ENCODE data around the gene RPS6KA5.
"Not testable (repeated sequence)": the region's sequence is repeated elsewhere in the genome, so short reads cannot be mapped to it uniquely, and the experiment has no call there.

Gene RPS6KA5

DNA sequence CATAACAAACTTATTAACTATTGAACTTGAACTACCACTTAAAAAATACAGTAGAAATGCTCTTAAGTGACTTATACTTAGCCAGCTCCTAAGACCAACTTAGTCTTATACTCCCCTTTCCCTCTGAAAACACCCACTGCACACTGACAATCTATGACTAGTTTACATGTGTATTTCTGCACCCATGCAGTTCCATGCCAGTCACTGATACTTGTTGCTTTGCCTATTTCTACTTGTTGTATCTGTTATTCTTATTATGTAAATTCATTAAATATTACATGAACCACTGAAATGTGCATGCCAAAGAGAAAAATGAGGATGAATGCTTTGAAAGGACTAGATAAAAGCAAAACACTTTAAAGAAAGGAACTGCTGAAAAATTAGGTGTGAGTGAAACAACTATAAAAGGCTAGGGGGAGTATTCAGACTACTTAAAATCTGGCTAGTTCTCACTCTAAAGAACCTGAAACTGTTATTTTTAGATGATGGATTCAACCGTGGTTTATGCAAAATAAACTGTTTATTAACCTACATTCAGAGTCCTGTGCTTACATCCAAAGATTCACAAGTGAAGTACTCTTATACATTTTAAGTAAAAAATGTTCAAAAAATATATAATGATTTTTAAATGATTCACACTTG lies 74.7 kb downstream of the RPS6KA5 start:
- no peak for DNase-seq (ENCODE audit: low spot score)

DNA sequence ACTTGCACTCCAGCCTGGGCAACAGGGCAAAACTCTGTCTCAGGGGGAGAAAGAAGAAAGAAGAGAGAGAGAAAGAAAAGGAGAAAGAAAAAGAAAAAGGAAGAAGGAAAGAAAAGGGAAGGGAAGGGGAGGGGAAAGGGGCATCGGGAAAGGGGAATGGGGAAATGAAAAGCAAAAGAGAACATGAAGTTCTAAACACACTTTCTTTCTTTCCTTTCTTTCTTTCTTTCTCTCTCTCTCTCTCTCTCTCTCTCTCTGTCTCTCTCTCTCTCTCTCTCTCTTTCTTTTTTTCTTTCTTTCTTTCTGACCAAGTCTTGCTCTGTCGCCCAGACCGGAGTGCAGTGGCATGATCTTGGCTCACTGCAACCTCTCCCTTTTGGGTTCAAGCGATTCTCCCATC lies 76.9 kb downstream of the RPS6KA5 start:
- DNase-seq (ENCODE audit: low spot score) = no peak

DNA sequence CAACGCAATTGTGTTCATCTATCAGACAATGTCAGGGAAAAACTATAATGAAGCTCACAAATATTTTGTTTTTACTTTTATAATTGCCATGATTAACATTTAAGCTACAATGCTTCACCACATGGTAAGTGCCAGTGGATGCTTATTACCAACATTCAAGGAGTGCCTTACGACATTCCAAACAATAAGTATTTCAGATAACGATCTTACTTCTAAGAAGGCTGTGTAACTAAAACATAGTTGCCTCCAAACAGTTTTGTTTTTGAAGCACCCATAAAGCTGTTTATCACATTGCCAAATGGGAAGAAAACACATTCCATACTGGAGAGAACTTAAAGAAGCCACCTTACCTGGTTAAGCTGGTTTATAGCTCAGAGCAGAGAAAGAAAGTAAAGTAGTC lies 78.8 kb downstream of the RPS6KA5 start:
- no peak for DNase-seq (ENCODE audit: low spot score)

DNA sequence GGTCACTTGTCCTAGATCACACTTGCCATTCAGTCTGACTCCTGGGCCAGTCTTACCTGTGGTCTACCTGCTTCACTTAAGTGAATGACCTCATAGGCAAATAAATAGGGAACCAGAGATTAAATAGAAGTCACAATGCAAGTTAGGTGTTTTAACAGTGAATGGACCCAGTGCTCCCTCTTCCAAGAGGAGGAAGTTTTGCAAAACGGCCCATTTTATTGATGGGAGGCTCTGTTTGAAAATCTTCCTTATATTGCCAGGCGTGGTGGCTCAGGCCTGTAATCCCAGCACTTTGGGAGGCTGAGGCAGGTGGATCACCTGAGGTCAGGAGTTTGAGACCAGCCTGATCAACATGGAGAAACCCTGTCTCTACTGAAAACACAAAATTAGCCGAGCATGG lies 79.8 kb downstream of the RPS6KA5 start:
- DNase-seq (ENCODE audit: low spot score) = not testable (repeated sequence)

DNA sequence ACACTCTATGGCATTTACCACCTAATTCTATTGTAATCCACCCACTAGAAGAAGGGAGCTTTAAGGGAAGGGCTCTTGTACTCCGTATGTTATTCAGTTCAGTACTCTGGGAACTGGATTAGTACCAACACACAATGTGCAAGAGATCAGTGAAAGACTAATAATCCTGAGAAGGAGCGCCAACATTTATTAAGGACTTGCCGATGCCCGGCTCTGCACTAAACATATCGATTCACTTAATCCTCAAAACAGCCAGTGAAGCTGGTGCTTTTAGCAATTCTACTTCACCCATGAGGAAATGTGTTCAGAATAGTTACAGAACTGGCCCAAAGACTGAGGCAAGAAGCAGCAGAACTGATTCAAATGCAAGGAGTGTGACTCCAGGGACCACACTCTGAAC lies 80.9 kb downstream of the RPS6KA5 start:
- peak; percentile 7 for DNase-seq (ENCODE audit: low spot score)

DNA sequence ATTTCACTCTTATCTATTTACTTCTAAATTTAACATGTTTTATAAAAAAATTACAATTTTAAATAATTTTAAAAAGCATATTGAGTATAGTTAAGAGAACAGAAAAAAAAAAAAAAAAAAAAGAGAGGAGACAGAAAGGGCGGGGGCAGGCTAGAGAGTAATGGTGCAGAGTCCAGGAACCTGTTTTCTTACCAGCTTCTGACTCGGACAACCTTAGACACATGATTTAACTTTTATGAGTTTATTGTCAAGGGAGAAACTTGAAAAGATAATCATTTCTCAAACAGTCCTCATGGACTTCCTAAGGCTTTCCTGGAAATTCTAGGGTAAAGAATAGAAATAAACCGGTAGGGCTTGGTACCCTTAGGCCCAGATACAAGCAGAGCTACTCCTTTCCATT lies 84.3 kb downstream of the RPS6KA5 start:
- no peak for DNase-seq (ENCODE audit: low spot score)

DNA sequence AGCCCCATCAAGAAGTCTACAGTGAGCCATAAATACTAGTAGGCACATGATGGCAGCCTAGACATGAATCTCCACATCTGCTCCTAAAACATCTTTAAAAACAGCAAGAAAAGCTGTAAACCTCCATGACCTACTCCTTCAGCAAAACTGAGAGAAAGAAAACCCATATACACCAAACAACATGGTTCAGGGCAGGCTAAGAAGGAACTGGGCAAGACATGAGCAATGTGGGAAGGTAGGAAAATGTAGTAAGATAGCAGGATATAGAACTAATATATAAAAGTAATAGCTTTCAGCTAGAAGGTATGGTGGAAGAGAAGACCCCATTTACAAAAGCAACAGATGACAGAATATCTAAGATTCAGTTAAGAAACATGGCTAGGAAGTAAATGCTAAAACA lies 88.8 kb downstream of the RPS6KA5 start:
- no peak for DNase-seq (ENCODE audit: low spot score)

DNA sequence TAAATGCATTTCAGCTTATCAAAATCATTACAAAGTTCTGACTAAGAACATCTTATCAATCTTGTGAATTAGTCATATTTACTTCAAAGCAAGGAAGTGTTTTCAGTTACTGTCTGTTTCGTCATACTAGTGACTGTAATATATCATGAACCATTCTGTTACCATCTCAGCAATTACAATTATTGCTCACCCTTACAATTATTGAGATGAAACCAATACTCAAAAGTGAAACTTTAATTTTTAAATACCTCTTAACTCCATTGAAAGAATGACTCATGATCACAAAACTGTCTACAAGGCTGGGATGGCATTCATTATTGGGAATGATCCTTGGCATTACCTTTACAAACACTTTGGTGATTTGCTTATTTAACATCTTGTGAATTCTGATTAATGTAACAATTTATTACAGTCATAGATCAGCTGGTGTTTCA lies 90.3 kb downstream of the RPS6KA5 start:
- no peak for DNase-seq (ENCODE audit: low spot score)

DNA sequence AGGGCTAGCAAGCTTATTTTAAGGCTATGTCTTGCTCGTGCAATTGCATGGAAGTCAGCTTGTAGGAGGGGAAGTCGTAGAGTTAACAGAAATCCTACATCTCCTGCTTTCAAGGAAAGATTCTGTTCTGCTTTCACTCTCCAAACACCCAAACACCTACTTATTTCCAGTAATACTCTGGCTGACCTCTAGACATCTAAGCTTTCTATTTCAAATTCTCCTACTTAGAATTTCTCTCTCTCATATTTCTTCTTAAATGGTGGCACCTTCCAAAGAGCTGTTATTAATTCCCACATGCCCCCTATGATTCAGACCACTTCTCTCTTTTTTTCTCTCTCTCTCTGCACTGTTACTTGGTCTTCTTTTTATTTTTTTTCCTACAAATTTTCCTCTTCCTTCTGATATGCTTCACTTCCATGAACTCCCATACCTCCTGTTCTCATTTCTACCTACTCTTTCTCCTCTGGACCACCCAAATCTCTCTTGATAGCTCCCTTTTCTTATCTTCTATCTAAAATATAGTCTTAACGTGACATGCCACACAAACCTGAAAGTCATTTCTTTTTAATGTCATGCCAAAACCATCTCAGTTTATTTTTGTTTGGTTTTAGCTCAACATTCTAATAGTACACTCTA lies 90.8 kb downstream of the RPS6KA5 start:
- peak; percentile 8 for DNase-seq (ENCODE audit: low spot score)

DNA sequence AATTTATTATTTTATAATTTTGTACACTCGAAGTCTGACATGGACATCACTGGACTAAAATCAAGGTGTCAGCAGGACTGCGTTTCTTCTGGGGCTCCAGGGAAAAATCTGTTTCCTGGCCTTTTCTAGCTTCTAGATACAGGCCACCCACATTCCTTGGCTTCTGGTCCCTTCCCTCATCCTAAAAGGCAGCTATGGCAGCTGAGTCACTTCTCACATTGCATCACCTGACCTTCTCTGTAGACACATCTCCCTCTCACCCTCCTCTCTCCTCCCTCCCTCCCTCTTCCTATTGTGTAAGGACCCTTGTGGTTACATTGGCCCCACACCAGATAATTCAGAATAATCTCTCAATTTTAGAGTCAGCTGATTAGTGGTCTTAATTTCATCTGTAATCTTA lies 92.4 kb downstream of the RPS6KA5 start:
- DNase-seq (ENCODE audit: low spot score) = no peak

DNA sequence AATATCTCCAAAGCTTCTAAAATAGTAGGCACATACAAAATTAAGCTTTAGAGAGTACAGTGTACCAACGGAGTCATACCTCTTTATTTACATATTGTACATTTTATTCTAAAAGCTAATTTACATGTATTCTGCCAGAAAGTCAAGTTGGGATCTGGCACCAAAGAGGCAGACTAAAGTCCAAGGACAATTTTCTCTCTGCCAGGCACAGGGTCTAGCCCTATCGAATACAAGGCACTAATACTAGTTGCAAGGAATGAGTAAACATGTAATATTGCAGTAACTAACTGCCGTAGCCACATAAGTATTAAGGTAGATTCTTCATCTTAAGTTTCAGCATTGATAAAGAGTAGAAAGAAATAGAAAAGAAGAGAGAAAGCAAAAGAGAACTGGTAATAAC lies 93.9 kb downstream of the RPS6KA5 start:
- DNase-seq (ENCODE audit: low spot score) = no peak

DNA sequence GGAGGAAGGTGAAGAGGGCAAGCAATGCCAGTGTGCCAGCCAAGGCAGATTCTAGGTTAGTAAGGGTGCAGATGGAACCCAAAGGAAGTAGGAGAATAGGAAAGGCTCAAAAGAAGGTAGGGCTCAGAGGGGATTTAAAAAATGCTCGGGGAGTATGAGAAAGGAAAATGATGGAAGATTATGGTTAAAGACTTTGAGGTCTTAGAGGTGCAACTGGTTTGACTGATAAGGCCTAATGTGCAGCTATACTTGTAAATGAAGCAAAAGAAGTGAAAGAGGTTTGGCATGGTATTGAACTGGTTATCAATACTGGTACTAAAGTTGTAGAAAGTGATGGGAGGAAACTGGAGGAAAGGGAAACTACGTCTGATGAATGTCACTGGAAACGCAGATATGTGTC lies 94.7 kb downstream of the RPS6KA5 start:
- DNase-seq (ENCODE audit: low spot score) = no peak

DNA sequence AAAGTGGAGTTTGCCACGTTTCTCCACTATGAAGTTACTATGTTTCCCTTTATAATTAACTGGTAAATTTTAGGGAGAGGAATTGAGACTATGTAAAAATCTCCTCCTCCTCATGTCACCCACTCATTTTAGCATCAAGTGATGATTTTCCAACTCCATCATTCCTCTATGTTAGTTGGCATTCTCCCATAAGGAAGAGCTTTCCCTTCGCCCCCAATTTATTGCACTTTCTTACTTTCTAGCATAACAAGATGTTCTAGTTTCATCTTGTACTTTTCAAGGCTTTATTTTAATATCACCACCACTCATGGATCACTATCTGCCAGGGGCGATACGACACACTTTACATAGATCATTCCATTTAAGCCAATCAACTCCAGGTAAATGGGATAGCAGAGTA lies 97.1 kb downstream of the RPS6KA5 start:
- no peak for DNase-seq (ENCODE audit: low spot score)

DNA sequence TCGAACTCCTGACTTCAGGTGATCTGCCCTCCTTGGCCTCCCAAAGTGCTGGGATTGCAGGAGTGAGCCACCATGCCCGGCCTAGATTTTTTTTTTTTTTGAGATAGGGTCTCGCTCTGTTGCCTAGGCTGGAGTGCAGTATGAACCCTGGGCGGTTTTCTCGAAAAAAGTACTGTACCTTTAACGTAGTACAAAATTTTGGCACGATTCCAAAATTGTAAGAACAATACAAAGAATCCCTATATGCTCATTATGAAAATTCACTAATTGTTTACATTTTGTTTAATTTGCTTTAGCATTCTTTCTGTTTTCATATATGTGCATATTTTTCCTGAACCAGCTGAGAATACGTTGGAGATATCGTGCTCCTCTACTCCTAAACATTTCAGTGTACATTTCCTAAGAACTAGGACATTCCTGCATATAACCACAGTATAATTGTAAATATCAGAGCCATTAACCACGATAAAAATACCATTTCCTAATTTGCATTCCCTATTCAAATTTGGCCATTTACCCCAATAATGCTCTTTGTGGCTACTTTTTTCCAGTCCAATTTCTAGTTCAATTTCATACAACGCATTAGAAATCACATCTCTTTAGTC lies 97.8 kb downstream of the RPS6KA5 start:
- no peak for DNase-seq (ENCODE audit: low spot score)

DNA sequence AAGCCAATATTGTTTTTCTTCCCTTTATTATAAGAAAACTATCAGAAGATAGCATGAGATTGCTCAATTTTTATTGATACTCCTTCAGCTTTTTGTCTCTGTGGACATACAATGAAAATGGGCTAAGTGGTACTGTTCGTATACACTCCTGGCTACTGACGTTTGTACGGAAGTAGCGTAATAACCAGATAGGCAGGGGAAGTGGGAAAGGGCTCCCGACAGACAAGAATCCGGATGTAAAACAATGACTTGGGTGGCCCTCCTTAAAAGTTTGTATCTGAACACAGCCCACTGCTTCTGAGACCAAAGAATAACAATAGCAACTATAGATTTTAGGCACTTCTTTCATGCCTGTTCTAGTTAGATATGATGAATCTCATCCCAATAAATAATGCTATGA lies 99.6 kb downstream of the RPS6KA5 start:
- DNase-seq (ENCODE audit: low spot score) = no peak

DNA sequence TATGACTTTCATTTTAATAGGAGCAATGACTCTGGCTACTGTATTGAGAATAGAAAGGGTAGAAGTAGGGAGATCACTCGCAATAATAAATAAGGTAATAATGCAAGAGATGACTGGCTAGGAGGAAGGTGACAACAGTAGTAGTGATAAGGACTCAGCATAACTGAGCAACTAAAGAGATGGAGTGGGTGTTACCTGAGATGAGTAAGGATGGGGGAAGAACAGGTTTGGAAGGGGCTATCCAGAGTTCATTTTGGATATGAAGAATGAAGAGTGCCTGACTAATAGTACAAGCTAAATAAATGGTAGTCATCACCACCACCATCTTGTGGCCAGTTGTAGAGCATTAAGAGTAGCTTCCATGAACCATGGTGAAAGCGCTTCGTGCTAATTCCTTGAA lies 101.1 kb downstream of the RPS6KA5 start:
- no peak for DNase-seq (ENCODE audit: low spot score)

DNA sequence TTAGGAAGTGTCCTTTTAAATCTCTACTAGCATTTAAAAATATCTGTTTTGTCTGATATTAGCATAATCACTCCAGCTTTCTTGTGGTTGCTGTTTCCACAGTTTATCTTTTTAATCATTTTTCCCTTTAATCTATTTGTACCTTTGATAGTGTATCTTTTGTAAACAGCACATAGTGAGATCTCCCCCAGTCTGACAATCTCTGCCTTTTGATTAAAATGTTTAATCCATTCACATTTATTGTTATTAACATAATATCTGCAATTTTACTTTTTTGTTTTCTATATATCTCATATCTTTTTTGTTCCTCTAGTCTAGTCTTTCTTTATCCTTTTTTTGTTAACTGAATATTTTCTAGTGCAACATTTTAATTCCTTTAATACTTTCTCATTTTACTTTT lies 104.2 kb downstream of the RPS6KA5 start:
- no peak for DNase-seq (ENCODE audit: low spot score)

DNA sequence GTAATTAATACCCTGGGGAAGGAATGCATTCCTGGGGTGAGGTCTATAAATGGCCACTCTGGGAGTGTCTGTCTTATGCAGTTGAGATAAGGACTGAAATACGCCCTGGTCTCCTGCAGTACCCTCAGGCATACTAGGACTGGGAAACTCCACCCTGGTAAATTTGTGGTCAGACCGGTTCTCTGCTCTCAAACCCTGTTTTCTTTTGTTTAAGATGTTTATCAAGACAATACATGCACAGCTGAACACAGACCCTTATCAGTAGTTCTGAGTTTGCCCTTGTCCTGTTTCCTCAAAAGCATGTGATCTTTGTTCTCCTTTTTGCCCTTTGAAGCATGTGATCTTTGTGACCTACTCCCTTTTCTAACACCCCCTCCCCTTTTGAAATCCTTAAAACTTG lies 106.8 kb downstream of the RPS6KA5 start:
- not testable (repeated sequence) for DNase-seq (ENCODE audit: low spot score)

DNA sequence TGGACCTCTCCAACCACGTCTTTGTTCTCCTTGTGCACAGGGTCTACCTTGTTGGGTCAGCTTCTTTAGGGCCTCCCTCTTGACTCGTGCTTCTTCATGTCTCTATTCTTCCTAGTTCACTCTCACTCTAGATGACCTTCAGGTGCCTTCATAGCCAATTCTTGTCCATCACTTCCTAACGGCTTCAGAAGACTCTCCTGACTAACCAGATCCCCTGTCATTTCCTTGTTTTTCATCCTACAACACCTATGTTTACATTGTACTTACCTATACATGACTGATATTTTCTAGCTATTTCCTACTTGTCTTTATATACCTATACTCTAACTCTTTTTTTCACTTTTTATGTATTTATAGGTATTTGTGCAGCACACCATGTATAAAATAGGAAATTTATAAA lies 117.1 kb downstream of the RPS6KA5 start:
- DNase-seq (ENCODE audit: low spot score) = no peak

DNA sequence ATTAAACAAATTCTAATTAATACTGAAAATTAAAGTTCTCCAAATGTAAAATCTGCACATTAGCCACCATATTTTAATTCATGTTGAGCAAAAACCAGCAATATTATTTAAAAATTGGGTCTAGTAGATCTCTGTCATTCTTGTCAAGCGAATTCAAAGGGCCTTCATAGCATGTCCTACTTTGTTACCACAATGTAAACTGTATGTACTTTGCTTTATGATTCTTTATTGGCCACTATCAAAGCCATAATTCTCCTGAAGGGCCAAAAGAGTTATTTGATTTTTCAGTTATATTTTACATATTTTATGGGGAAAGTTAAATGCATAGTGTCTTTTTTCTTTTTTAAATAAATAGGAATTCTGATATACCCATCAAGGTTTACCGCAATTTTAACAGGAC lies 117.9 kb downstream of the RPS6KA5 start:
- DNase-seq (ENCODE audit: low spot score) = no peak

DNA sequence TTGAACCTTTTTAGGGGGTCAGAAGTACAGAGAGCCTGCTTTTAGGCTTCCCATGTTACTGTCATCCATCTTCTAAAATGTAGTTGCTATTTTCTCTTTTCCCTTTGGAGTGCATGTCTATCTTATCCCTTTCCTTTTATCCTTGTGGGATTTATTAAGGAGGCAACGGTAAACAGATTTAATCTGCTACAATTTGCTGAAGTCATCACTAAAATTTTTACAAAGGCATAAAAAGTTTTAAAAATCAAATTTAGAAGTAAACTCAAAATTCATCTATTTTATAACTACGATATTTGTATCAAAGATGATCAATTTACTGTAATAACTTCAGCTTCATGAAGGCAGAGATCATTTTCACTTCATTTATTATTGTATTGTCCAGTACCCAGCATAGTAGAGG lies 118.7 kb downstream of the RPS6KA5 start:
- no peak for DNase-seq (ENCODE audit: low spot score)

DNA sequence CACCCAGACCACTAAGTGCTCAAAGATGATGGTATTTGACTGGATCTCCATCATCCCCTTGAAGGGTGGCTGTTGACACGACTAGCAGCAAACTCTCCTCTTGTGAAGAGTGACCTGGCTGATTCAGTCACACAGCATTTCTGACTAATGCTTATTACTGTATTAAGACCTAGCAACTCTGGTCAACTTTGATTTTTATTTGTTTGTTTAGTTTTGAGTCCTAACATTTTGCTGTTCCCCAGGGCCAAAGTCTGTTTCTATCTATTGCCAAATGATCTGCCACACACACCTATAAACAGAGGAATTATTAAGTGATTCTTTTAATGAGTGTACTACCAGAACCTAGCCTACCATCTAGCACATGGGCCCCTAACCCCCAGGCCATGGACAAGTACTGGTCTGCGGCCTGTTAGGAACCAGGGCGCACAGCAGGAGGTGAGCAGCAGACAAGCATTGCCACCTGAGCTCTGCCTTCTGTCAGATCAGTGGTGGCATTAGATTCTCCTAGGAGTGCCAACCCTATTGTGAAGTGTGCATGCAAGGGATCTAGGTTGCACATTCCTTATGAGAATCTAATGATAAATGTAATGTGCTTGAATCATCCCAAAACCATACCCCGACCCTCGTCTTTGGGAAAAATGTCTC lies 120.0 kb downstream of the RPS6KA5 start:
- DNase-seq (ENCODE audit: low spot score) = no peak

DNA sequence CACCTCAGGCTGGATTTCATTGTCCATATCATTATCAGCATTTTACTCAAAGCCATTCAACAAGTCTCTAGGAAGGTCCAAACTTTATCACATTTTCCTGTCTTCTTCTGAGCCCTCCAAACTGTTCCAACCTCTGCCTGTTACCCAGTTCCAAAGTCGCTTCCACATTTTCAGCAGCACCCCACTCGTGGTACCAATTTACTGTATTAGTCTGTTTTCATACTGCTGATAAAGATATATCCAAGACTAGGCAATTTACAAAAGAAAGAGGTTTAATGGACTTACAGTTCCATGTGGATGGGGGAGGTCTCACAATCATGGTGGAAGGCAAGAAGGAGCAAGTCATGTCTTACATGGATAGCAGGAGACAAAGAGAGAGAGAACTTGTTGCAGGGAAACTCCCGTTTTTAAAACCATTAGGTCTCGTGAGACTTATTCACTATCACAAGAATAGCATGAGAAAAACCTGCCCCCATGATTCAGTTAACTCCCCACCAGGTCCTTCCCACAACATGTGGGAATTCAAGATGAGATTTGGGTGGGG lies 121.1 kb downstream of the RPS6KA5 start:
- DNase-seq (ENCODE audit: low spot score) = not testable (repeated sequence)
